ENCODE data around the gene COL4A2.

COL4A2 gene

DNA sequence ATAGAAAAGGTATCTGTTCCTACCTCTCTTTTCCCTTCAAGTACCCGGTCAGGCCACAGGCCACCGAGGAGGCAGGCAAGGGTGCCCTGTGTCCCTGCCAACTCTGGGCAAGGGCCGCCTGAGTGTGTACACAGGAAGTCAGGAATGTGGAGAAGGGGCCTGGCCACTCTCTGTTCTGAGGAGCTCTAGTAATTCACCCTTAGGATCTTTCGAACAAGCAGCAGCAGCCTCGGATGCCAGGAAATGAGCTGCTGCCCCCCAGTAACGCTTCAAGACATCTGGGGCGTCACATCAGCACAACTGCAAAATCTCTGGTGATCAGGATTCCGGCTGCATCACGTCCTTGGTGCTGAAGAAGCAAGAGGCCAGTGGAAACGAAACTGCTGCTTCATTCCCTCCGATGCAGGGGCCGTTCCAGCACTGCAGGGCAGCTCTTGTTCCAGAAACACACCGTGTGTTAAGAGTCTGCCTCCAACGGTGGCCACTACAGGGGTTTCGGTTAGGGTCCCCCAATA lies 252.4 kb downstream of the COL4A2 start:
- Histone ChIP-seq H3K4me1 (ENCODE audit: insufficient read depth, low read length) (peaks cover under 1% of the 10 kb centered on the region), H3K9me3 (ENCODE audit: control insufficient read depth, insufficient read depth, low read length) (no peaks in the 10 kb centered on the region), H3K9ac (ENCODE audit: low read depth, low read length) (peak overlapping the region; percentile 94), H3K36me3 (ENCODE audit: insufficient read depth, low read length) (peaks cover 7% of the 10 kb centered on the region)

DNA sequence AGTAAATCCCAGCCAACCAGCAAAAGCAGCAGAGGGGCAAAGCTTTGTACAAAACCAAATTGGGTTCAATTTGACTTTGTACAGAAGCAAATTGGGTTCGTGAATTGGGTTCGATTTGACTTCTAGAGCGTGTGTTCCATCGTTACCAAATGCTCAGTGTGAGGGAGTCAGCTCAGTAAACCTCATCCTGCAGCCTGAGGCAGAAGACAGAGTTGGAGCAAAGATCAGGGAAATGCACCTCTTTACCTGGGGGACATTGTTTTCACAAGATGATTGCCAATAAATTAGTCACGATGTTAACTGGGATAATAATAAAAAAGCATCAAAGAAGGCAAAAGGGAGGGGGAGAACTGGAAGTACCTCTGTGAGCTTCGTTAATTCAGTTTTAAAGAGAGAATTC lies 252.9 kb downstream of the COL4A2 start:
- Histone ChIP-seq H3K9ac (ENCODE audit: low read depth, low read length) (peak overlapping the region; percentile 94), H3K4me1 (ENCODE audit: insufficient read depth, low read length) (peaks cover under 1% of the 10 kb centered on the region), H3K9me3 (ENCODE audit: control insufficient read depth, insufficient read depth, low read length) (no peaks in the 10 kb centered on the region), H3K36me3 (ENCODE audit: insufficient read depth, low read length) (peaks cover 7% of the 10 kb centered on the region)

DNA sequence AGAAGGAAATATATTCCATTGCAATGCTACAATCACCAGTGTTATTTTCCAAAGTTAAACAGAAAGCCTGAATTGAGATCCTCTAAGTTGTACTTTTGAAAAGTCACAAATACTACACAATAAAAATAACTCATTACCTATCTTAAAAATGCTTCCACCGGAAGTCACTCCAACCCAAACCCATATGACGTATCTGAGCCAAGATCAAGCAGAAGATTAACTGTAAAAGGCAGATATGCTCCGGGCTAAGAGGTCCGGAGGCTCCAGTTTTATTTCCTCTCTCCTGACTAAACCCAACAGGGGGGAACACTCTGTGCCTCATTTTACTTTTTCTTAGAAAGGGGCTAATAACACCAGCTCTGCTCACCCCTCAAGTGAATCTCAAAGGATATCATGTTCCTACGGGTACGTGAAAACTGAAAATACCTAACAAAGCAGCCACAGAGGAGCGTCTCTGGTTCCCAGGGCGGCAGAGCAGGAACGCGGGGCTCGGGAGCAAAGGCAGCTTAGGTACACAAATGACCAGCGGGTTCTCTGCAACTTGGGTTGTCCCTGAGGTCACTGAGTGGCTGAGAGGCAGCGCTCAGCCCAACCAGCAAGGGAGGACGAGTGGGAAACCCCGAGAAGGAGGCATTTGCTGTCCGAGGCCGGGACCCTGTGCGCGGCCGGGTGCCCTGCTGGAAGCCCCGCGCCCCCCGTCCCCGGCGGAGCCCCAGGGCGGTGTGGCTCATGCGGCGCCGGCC lies 253.7 kb downstream of the COL4A2 start:
- no peaks in the 10 kb centered on the region for H3K9me3 ChIP-seq (ENCODE audit: control insufficient read depth, insufficient read depth, low read length)
- H3K4me1 ChIP-seq (ENCODE audit: insufficient read depth, low read length), result peaks cover 3% of the 10 kb centered on the region
- peaks cover 7% of the 10 kb centered on the region for H3K36me3 ChIP-seq (ENCODE audit: insufficient read depth, low read length)
- peak overlapping the region; percentile 94 for H3K9ac ChIP-seq (ENCODE audit: low read depth, low read length)

DNA sequence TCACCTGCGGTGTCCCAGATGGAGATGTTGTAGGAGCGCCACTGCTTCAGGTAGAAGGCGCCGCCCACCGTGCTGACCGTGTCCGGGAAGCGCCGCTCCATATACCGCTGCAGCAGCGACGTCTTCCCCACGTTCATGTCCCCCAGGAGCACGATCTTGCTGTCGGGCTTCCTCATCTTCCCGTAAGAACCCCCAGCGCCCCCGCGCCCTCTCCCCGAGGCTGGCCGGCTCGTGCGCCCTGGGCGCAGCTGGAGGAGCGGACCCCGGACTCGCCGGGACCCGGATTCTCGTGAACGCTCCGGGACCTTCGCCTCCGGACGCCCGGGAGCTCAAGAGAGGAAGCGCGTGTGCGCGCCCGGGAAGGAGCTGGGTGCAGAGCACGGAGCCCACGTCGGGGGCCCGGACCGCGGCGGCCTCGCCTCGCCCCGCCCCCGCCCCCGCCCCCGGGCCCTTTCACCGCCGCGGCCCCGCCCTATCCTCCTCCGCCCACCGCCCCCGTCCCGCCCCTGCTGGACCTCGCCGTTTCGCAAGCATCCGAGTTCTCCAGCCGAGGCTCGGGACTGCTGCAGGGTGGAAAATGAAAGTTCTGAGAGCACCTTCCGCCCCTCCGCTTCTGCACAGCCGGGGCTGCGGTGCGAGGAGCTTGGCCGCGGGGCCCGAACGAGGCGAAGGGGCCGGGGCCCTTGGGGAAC lies 254.4 kb downstream of the COL4A2 start, which contains the start of gene RAB20:
Gene RAB20, minus strand, starts transcription at position 379 of the 692 bp plus-strand sequence. Its CDS starts 203 bp downstream, at position 176.
- Histone ChIP-seq H3K9me3 (ENCODE audit: control insufficient read depth, insufficient read depth, low read length) (no peaks in the 10 kb centered on the region), H3K9ac (ENCODE audit: low read depth, low read length) (peak within 1 kb of the TSS; percentile 94), H3K36me3 (ENCODE audit: insufficient read depth, low read length) (peaks cover 7% of the 10 kb centered on the region), H3K4me1 (ENCODE audit: insufficient read depth, low read length) (peaks cover 3% of the 10 kb centered on the region)

DNA sequence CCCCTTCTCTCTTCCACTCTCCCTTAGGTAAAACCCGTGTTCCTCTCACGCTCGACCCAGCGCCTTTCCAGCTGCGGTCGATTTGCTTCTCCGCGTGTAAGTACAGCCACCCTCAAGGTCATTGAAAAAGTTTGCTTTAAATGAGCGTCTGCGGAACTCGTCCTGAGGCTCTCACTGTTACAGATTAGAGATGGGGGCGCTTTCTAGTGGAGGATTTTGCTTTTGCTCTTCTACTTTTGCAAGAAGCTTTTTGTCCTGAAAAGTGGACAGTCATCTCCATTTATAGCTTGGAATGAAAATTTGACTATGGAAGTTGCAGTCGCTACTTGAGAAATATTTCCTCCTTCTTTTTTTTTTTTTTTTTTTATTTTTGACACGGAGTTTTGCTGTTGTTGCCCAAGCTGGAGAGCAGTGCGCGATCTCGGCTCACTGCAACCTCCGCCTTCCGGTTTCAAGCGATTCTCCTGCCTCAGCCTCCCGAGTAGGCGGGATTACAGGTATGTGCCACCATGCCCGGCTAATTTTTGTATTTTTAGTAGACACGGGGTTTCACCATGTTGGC lies 255.0 kb downstream of the COL4A2 start:
- Histone ChIP-seq H3K9me3 (ENCODE audit: control insufficient read depth, insufficient read depth, low read length) (no peaks in the 10 kb centered on the region), H3K36me3 (ENCODE audit: insufficient read depth, low read length) (peaks cover 3% of the 10 kb centered on the region), H3K4me1 (ENCODE audit: insufficient read depth, low read length) (peaks cover 3% of the 10 kb centered on the region), H3K9ac (ENCODE audit: low read depth, low read length) (peak overlapping the region; percentile 86)
